ENCODE measurements around the gene FRRS1L.

The FRRS1L gene

GRCh38 chr9:109101202-109101595 lies 65.8 kb downstream of the FRRS1L start:
- DNase-seq = no peak

GRCh38 chr9:109100543-109101201 lies 66.4 kb downstream of the FRRS1L start:
- DNase-seq = no peak

GRCh38 chr9:109098960-109099308 lies 68.1 kb downstream of the FRRS1L start:
- no peak for DNase-seq

DNA sequence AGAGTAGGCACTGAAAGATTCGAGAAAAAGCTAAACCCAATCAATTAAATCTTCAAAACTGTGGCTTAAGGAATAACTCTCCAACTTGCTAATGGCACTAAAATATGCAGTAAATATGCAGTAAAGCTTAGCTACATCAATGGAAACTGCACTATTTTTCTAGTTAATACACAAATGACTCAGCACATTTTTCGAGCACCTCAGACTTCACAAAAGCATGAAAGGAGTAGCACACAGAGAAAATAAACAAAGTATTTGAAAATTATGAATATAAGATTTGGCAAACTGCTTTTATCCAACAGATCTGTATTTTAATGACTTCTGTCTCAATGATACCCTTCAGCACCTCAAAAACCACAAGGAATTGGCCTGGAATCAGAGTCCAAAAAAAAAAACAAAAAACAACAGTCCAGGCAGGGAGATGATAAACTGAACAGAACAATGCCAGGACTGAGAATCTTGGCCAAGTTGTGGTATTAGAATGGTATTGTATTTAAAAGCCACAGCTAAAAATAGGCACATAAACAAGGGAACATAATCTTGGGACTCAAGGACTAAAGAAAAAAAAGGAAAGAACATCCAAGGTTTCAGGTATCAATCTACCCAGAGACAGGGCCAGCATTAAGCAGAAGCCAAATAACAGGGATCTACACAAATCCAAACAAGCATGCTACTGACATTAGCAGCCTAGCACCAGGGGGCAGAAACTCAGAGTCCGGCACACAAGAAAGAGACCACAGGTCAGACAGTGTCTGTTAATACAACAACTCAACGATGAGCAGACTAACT lies 68.7 kb downstream of the FRRS1L start:
- peak in 1 of 2 experiments; percentile 39 for DNase-seq

- no peak for DNase-seq
These were observed 69.9 kb downstream of the FRRS1L start for GRCh38 chr9:109097146-109097545.

DNA sequence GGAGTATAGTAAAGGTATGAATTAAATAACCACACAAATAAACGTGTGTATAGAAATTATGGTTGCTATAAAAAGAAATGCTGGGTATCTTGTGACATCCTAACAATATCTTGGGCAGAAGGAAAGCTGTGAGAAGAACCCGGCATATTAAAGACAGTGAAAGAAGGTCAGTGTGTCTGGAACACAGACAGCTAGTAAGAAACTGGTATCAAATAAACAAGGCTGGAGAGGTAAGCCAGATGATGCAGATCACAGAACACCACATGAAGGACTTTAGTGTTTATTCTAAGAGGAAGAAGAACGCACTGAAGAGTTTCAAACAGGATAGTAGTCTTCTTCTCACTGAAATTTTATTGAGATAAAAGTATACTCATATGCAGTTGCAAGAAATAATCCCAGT lies 71.7 kb downstream of the FRRS1L start:
- DNase-seq = no peak

GRCh38 chr9:109094268-109094667 lies 72.8 kb downstream of the FRRS1L start:
- no peak for DNase-seq

DNA sequence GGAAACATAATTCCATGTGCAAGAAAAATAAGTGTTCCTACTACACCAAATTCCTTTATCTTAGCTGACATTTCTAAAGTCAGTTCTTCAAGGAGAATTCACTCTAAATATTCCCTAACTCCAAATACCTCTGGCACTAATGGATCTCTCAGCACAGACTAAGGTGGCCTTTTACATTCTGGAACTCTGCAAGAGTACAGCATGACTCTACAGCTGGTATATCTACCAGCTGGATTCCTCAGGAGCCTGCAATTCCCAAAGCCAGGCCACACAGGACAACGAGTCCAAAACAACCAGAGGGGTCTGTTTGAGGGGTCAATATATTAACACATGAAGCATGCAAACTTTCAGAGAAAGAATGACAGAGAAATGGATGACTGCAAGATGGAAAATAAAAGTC lies 74.5 kb downstream of the FRRS1L start:
- DNase-seq = no peak

- DNase-seq = no peak
These were observed 74.9 kb downstream of the FRRS1L start for GRCh38 chr9:109092051-109092580.

- no peak for DNase-seq
These were observed 78.8 kb downstream of the FRRS1L start for GRCh38 chr9:109088221-109088620.

GRCh38 chr9:109087795-109088194 lies 79.3 kb downstream of the FRRS1L start:
- no peak for DNase-seq

- peak in 1 of 2 experiments; percentile 40 for DNase-seq
These were observed 80.8 kb downstream of the FRRS1L start for GRCh38 chr9:109086221-109086620.

GRCh38 chr9:109085510-109085909 lies 81.5 kb downstream of the FRRS1L start:
- DNase-seq = no peak

- DNase-seq = no peak
These were observed 83.1 kb downstream of the FRRS1L start for GRCh38 chr9:109083813-109084405.

- DNase-seq = no peak
These were observed 83.9 kb downstream of the FRRS1L start for GRCh38 chr9:109083141-109083540.

DNA sequence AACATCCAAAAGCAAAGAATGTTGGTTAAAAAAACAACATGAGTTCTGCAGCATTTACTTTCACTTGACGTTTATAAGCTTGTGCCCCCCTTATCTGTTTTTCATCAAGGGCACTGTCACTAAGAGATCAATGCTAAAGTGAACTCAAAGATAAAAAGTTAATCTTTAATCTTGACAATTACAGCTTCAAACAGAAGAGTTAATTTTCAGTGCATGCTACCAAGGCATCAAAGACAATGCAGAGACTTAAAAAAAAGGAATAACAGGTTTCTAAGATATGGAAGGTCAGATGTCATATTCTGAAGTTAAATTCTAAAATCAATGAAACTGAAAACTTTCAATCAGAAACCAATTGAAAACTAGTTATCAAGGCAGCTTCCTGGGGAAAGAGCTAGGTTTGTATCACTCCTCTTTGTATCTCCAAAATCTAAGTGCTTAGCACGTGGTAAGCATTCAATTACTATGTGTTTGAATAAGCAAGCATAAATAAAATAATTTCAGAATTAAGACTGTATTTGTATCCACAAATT lies 84.9 kb downstream of the FRRS1L start:
- DNase-seq = no peak

All from SW 1271 (cell line).